WTC11 (cell line): ENCODE measurements around the gene INO80B.

Experiments used
- GRHL2 ChIP-seq: fragments of 250-450 bp; sonication (Bioruptor Pico); IDR thresholded peaks from 2 replicates; pipeline ENCODE4 v1.8.0; 2022; ENCODE audit warnings: mild to moderate bottlenecking, moderate library complexity; ENCODE audit not compliant: insufficient replicate concordance, severe bottlenecking
- TEAD4 ChIP-seq: sonication (generic); formaldehyde crosslinking; IDR thresholded peaks from 2 replicates; pipeline ENCODE4 v1.8.0; 2022; ENCODE audit warnings: mild to moderate bottlenecking, missing genetic modification reagents
- ZNF232 ChIP-seq: sonication (generic); formaldehyde crosslinking; IDR thresholded peaks from 2 replicates; pipeline ENCODE4 v1.8.0; 2022; ENCODE audit warnings: mild to moderate bottlenecking, missing genetic modification reagents
- TF ChIP-seq, protein P1 (sequence below): fragments of 200-600 bp; IDR thresholded peaks from 2 replicates; pipeline ENCODE4 v1.8.0; 2022; ENCODE audit warnings: antibody characterized with exemption
- TF ChIP-seq, protein P2 (sequence below): sonication (generic); formaldehyde crosslinking; IDR thresholded peaks from 2 replicates; pipeline ENCODE4 v1.8.1; 2022; ENCODE audit warnings: low read depth, mild to moderate bottlenecking, moderate library complexity, missing genetic modification reagents, borderline replicate concordance

DNA sequence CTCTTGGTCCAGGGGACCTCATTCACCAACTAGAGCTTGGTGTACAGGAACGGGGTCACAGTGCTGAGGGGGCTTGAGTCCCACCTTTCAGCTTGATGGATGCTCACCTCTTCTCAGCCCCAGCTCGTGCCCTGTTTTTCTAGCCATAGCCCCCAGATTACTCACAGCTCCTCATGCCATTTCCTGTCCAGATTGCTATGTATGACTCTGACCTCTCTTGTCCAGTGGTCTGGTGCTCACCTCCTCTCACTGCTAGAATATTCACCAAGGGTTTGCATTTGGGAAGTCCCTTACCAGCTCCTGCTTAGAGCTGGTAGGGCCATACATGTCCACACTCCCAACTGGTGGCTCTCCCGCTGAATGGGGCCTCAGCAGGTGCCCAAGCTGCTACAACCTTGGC, 38.7 kb downstream of the INO80B start:
- TF ChIP-seq, protein P1, sequence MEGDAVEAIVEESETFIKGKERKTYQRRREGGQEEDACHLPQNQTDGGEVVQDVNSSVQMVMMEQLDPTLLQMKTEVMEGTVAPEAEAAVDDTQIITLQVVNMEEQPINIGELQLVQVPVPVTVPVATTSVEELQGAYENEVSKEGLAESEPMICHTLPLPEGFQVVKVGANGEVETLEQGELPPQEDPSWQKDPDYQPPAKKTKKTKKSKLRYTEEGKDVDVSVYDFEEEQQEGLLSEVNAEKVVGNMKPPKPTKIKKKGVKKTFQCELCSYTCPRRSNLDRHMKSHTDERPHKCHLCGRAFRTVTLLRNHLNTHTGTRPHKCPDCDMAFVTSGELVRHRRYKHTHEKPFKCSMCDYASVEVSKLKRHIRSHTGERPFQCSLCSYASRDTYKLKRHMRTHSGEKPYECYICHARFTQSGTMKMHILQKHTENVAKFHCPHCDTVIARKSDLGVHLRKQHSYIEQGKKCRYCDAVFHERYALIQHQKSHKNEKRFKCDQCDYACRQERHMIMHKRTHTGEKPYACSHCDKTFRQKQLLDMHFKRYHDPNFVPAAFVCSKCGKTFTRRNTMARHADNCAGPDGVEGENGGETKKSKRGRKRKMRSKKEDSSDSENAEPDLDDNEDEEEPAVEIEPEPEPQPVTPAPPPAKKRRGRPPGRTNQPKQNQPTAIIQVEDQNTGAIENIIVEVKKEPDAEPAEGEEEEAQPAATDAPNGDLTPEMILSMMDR = no peak
- TF ChIP-seq, protein P2, sequence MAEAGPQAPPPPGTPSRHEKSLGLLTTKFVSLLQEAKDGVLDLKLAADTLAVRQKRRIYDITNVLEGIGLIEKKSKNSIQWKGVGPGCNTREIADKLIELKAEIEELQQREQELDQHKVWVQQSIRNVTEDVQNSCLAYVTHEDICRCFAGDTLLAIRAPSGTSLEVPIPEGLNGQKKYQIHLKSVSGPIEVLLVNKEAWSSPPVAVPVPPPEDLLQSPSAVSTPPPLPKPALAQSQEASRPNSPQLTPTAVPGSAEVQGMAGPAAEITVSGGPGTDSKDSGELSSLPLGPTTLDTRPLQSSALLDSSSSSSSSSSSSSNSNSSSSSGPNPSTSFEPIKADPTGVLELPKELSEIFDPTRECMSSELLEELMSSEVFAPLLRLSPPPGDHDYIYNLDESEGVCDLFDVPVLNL = no peak
- TF ChIP-seq TEAD4 (CRISPR knock-in tag) = no peak
- no peak for TF ChIP-seq ZNF232 (CRISPR knock-in tag)
- TF ChIP-seq GRHL2 (CRISPR knock-in tag) = no peak
